Keratinocyte (primary cell): ENCODE data around the gene UGT1A8. TPM values are rescaled to one million over a fixed set of nuclear protein-coding genes. Genes with fewer than 3 reads are reported as not detected.
"Not testable (repeated sequence)": the region's sequence is repeated elsewhere in the genome, so short reads cannot be mapped to it uniquely, and the experiment has no call there.

ENCODE experiments used
- DNase-seq: peaks from one replicate; pipeline ENCODE4 v3.0.0-alpha.2; 2011; ENCODE audit warnings: low read depth, missing footprints, low spot score
- FAIRE-seq: peaks from 2 replicates; lab custom pipeline; 2011; peaks lifted over from hg19 to GRCh38; lab: Jason Lieb, UNC
- H2AFZ ChIP-seq: 2 replicates; pipeline ENCODE4 v1.6.0; 2012; ENCODE audit warnings: low read length, control low read depth, inconsistent platforms; ENCODE audit not compliant: control insufficient read depth
- H3K27ac ChIP-seq: 2 replicates; pipeline ENCODE4 v1.5.1; 2011; ENCODE audit warnings: low read length; ENCODE audit not compliant: control insufficient read depth, insufficient read depth
- H3K27me3 ChIP-seq: 3 replicates; pipeline ENCODE4 v1.6.0; 2011; ENCODE audit warnings: low read length; ENCODE audit not compliant: control insufficient read depth, insufficient read depth; ENCODE audit errors: extremely low read depth
- H3K36me3 ChIP-seq, 2 experiments: 2 replicates in 1 of 2; 3 replicates in 1 of 2; pipeline ENCODE4 v1.5.1; 2011; ENCODE audit warnings: low read length in 2 of 2, mild to moderate bottlenecking in 1 of 2; ENCODE audit not compliant: control insufficient read depth in 2 of 2, insufficient read depth in 2 of 2; ENCODE audit errors: extremely low read depth in 1 of 2
- H3K4me1 ChIP-seq: 3 replicates; pipeline ENCODE4 v1.5.1; 2011; ENCODE audit warnings: low read length; ENCODE audit not compliant: control insufficient read depth, insufficient read depth; ENCODE audit errors: extremely low read depth
- H3K4me2 ChIP-seq: 3 replicates; pipeline ENCODE4 v1.6.0; 2011; ENCODE audit warnings: low read depth, low read length; ENCODE audit not compliant: control insufficient read depth, insufficient read depth; ENCODE audit errors: extremely low read depth
- H3K4me3 ChIP-seq, 3 experiments: fragments of 200-600 bp in 1 of 3; sonication (generic) in 1 of 3; 2 replicates in 2 of 3; 3 replicates in 1 of 3; pipeline ENCODE4 v1.5.1; 2011 to 2016; ENCODE audit warnings: low read length in 3 of 3, mild to moderate bottlenecking in 3 of 3, control low read depth in 2 of 3, inconsistent platforms in 1 of 3, low read depth in 1 of 3, mixed read lengths in 1 of 3, mixed run types in 1 of 3, moderate library complexity in 1 of 3; ENCODE audit not compliant: control insufficient read depth in 2 of 3, insufficient read depth in 2 of 3; ENCODE audit errors: extremely low read depth in 1 of 3
- H3K79me2 ChIP-seq: 2 replicates; pipeline ENCODE4 v1.6.0; 2012; ENCODE audit warnings: low read length; ENCODE audit not compliant: control insufficient read depth, insufficient read depth
- H3K9ac ChIP-seq: 3 replicates; pipeline ENCODE4 v1.6.0; 2011; ENCODE audit warnings: low read length; ENCODE audit not compliant: control insufficient read depth, insufficient read depth; ENCODE audit errors: extremely low read depth
- H3K9me1 ChIP-seq: 3 replicates; pipeline ENCODE4 v1.6.0; 2011; ENCODE audit warnings: low read length; ENCODE audit not compliant: control insufficient read depth, insufficient read depth; ENCODE audit errors: extremely low read depth
- H3K9me3 ChIP-seq: 2 replicates; pipeline ENCODE4 v1.5.1; 2012; ENCODE audit warnings: low read depth, low read length; ENCODE audit not compliant: control insufficient read depth
- H4K20me1 ChIP-seq: 3 replicates; pipeline ENCODE4 v1.6.0; 2011; ENCODE audit warnings: low read length; ENCODE audit not compliant: control insufficient read depth, insufficient read depth; ENCODE audit errors: extremely low read depth
- EZH2 ChIP-seq: IDR thresholded peaks from one replicate; pipeline ENCODE4 v1.6.1; 2012; ENCODE audit warnings: inconsistent platforms, mild to moderate bottlenecking, low read length, moderate library complexity
- dilution Hi-C: fragments of 300-500 bp; cut with MboI; formaldehyde crosslinking; loops from one replicate; pipeline ENCODE4 v1.7.0; 2020; ENCODE audit warnings: low sequenced_read_pairs; ENCODE audit not compliant: extremely low pct_ligation_motif_present
- polyA plus RNA-seq, 5 experiments: library from polyadenylated mRNA; depleted of rRNA in 3 of 5; stranded (reverse) in 3 of 5; stranded (forward) in 1 of 5; unstranded in 1 of 5; fragments of >200 nt; gene quantifications; 1 replicate in 1 of 5; 2 replicates in 3 of 5; 3 replicates in 1 of 5; pipeline versions ENCODE4 v1.2.1 to v1.2.3, GENCODE V29; 2011 to 2012; ENCODE audit warnings: missing spikeins in 2 of 5, low read depth in 1 of 5, low replicate concordance in 1 of 5
- TF ChIP-seq, protein P1 (sequence below), 3 experiments: IDR thresholded peaks in 1 of 3; conservative IDR thresholded peaks in 1 of 3; optimal IDR thresholded peaks in 1 of 3; 2 replicates in 2 of 3; 3 replicates in 1 of 3; pipeline versions ENCODE3 to v1.5.1; 2011; ENCODE audit warnings: low read length in 3 of 3, mild to moderate bottlenecking in 3 of 3, moderate library complexity in 2 of 3, control low read depth in 1 of 3, inconsistent platforms in 1 of 3; ENCODE audit not compliant: insufficient read depth in 2 of 3; ENCODE audit errors: extremely low read depth in 1 of 3

Gene UGT1A8
- polyA plus RNA-seq, 1 donor (not counting 4 experiments of a cell fraction or from before 2014, with no cell fraction given), result 0.64 TPM

DNA sequence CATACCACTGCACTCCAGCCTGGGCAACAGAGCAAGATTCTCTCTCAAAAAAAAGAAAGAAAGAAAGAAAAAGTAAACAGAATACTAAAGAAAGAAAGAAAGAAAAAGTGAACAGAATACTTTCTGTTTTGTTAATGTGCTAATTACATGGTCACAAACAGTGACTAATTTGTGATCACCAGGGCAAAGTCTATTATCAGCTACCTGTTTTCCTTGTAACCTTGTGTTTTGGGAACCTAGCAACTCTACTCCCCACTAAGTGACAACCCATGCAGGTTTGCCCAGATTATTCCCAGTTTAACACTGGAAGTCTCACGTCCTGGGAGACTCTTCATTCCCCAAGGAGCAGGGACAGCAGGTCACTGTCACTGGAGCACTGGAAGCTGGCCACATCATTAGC, 37.6 kb downstream of the UGT1A8 start:
- Histone ChIP-seq H3K4me2 (no peak overlapping the region), H3K79me2 (no peaks in the 10 kb centered on the region), H3K9ac (no peak overlapping the region), H3K27me3 (no peaks in the 10 kb centered on the region), H3K9me3 (no peaks in the 10 kb centered on the region), H3K36me3 (no peaks in the 10 kb centered on the region), H2AFZ (no peak overlapping the region), H3K4me1 (peaks cover 11% of the 10 kb centered on the region), H3K4me3 (no peak overlapping the region), H3K27ac (no peak overlapping the region), H3K9me1 (no peaks in the 10 kb centered on the region), H4K20me1 (no peaks in the 10 kb centered on the region)
- no peak for TF ChIP-seq EZH2
- TF ChIP-seq, protein P1, sequence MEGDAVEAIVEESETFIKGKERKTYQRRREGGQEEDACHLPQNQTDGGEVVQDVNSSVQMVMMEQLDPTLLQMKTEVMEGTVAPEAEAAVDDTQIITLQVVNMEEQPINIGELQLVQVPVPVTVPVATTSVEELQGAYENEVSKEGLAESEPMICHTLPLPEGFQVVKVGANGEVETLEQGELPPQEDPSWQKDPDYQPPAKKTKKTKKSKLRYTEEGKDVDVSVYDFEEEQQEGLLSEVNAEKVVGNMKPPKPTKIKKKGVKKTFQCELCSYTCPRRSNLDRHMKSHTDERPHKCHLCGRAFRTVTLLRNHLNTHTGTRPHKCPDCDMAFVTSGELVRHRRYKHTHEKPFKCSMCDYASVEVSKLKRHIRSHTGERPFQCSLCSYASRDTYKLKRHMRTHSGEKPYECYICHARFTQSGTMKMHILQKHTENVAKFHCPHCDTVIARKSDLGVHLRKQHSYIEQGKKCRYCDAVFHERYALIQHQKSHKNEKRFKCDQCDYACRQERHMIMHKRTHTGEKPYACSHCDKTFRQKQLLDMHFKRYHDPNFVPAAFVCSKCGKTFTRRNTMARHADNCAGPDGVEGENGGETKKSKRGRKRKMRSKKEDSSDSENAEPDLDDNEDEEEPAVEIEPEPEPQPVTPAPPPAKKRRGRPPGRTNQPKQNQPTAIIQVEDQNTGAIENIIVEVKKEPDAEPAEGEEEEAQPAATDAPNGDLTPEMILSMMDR (optimal IDR thresholded peaks at IDR 0.05 in 1 of 3, IDR thresholded peaks at IDR 0.05 in 1 of 3, conservative IDR thresholded peaks at IDR 0.05 in 1 of 3; ENCODE audit: extremely low read depth in 1 of 3, insufficient read depth in 2 of 3, low read length in 3 of 3), result no peak
- no peak for DNase-seq
- dilution Hi-C loops, result no loop called here
- no peak for FAIRE-seq

DNA sequence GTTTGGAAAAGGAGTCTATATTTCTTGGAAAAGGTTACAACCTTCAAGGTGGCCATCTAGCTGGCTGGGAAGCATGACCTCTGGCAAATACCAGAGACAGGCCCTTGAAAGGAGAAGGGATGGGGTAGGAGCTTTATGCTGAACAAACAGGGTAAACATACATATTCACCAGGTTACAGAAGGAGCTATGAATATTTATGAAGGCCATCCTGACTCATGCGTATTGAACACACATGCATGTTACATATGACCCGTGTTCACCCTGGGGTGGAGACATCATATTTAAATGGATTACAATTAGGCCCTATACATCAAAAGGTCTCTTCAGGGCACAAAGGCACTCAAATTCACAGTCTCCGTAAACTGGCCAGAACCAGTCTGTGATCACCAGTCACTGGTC, 38.5 kb downstream of the UGT1A8 start:
- H2AFZ ChIP-seq, dilution Hi-C loops, H3K9me1 ChIP-seq, H3K4me1 ChIP-seq, H3K4me3 ChIP-seq, H3K36me3 ChIP-seq, H3K27ac ChIP-seq, H3K27me3 ChIP-seq, H3K4me2 ChIP-seq, DNase-seq, FAIRE-seq, H3K79me2 ChIP-seq, H3K9ac ChIP-seq, H3K9me3 ChIP-seq, H4K20me1 ChIP-seq: not testable (repeated sequence)

DNA sequence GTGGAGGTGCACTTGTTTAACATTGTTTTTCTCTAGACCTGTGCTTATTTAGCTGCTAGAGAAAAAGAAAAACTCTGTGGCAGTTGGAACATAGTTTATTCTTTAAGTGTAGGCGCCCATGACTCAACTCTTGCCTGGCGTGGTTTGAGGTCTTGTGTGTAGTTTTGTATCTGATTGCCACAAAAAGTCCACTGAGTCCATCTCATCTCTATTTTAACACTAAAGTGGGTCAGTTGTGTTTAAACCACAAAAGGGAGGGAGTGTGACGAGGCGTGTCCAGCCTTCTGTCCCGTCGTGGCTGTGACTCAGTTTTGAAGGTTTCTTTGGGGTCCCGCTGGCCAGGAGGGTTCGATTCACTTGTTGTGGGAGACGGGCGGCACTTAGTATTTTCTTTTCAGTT, 39.0 kb downstream of the UGT1A8 start:
- Histone ChIP-seq H3K4me3 (no peak overlapping the region), H4K20me1 (no peaks in the 10 kb centered on the region), H3K36me3 (no peaks in the 10 kb centered on the region), H3K27me3 (no peaks in the 10 kb centered on the region), H3K9me1 (no peaks in the 10 kb centered on the region), H3K4me2 (no peak overlapping the region), H3K79me2 (no peaks in the 10 kb centered on the region), H3K27ac (no peak overlapping the region), H3K9me3 (no peaks in the 10 kb centered on the region), H3K9ac (no peak overlapping the region), H2AFZ (no peak overlapping the region), H3K4me1 (no peaks in the 10 kb centered on the region)
- dilution Hi-C loops, result no loop called here
- TF ChIP-seq, protein P1 (optimal IDR thresholded peaks at IDR 0.05 in 1 of 3, IDR thresholded peaks at IDR 0.05 in 1 of 3, conservative IDR thresholded peaks at IDR 0.05 in 1 of 3; ENCODE audit: extremely low read depth in 1 of 3, insufficient read depth in 2 of 3, low read length in 3 of 3), result no peak
- no peak for TF ChIP-seq EZH2
- DNase-seq, result no peak
- FAIRE-seq, result no peak
